GM13976 (cell line): ENCODE results near the gene PAK3.

ENCODE experiments used
- DNase-seq: peaks from one replicate; pipeline ENCODE4 v3.0.0; 2012; ENCODE audit warnings: low spot score
- in situ Hi-C: fragments of 300-500 bp; cut with MboI; formaldehyde crosslinking; loops from one replicate; pipeline ENCODE4 v1.12.0; 2022; ENCODE audit warnings: low sequenced_read_pairs, mixed read lengths, inconsistent platforms; ENCODE audit not compliant: unreplicated experiment
- TF ChIP-seq, protein P1 (sequence below): IDR thresholded peaks from 2 replicates; pipeline ENCODE4 v1.5.1; 2012; ENCODE audit warnings: borderline replicate concordance, mild to moderate bottlenecking; ENCODE audit not compliant: insufficient read depth; ENCODE audit errors: extremely low read depth, missing control alignments, control extremely low read depth

The PAK3 gene

DNA sequence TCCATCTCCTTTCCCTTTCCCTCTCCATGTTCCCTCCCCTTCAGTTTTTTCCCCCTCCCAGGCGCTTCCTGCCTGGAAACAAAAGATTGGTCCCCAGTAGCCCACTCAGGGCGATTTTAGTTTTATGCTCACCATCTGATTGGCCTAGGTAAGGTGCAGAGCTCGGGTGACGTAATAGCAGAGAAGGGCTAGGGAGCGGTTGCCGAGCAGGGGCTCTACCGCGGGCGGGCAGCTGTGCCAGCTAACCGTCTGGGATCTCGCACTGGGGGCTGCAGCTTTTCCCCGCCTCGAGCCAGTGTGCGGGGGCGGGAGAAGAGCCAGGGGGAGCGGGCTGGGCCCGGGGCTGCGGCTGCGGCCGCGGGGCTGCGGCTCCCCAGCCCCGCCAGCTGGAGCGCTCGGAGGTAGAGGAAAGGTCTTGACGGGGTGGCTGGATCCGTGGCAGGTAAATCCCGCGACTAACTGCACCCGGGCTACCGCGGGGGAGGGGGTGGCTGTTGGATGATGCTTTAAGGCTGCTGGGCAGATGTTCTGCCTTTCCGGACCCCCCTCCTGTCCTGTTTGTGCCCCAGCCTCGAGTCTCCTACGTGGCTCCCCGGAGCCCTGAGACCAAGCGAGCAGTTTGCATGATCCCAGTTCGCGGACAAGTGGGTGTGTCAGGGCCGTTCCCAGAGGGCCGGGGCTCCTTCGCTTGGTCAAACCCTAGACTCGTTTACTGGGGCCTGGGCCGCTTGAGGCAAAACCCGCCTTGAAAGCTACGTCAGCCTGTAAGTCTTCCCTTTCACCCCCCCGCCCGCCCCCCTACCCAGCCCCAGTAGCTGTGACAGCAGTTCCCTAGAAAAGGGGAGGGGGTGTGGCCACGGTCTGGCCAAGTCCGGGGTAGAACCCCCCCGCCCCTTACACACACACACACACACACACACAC lies at the start of gene PAK3:
PAK3 (plus strand) TSS at position 218 of the 922 bp plus-strand sequence. CDS start 26,913 bp downstream, outside the sequence.
- in situ Hi-C loops, result no loop called here
- TF ChIP-seq, protein P1, sequence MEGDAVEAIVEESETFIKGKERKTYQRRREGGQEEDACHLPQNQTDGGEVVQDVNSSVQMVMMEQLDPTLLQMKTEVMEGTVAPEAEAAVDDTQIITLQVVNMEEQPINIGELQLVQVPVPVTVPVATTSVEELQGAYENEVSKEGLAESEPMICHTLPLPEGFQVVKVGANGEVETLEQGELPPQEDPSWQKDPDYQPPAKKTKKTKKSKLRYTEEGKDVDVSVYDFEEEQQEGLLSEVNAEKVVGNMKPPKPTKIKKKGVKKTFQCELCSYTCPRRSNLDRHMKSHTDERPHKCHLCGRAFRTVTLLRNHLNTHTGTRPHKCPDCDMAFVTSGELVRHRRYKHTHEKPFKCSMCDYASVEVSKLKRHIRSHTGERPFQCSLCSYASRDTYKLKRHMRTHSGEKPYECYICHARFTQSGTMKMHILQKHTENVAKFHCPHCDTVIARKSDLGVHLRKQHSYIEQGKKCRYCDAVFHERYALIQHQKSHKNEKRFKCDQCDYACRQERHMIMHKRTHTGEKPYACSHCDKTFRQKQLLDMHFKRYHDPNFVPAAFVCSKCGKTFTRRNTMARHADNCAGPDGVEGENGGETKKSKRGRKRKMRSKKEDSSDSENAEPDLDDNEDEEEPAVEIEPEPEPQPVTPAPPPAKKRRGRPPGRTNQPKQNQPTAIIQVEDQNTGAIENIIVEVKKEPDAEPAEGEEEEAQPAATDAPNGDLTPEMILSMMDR, result no peak
- no peak for DNase-seq

DNA sequence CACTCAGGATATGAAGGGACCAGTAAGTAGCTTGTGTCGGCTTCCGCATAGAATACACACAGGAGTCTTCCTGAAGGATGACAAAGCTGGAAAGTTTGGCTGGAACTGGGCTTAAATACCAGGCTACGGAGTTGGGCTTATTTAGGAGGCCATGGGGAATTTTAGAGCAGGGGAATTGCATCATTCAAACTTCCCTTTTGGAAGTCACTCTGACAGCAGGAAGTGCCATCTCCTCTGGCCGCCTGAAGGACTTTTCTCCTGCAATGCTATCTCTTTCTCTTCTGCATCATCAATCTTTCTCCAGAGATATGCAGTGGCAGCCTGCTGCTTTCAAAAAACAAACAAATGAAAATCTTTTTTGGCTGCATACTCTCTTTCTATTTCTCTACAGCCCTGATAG lies 48.4 kb upstream of the PAK3 start:
- DNase-seq, result no peak
- TF ChIP-seq, protein P1, result no peak
- in situ Hi-C loops, result no loop called here

DNA sequence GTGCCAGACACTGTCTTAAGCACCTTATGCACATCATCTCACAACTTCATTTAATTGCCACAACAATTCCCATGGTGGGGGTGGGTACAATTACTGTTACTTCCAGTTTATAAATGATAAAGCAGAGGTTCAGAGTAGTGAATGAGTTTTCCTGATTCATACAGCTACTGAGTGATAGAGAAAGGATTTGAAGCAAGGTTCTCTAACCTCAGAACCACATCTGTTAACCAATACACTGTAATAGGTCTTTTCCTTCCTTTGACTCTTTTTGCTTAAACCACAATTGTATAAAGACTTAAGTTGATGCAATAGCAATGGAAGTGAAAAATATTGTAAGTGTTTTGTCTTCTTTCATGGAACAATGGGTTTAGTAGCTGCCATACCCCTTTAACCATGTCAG lies 43.5 kb upstream of the PAK3 start:
- TF ChIP-seq, protein P1, result no peak
- DNase-seq, result no peak
- in situ Hi-C loops, result no loop called here

DNA sequence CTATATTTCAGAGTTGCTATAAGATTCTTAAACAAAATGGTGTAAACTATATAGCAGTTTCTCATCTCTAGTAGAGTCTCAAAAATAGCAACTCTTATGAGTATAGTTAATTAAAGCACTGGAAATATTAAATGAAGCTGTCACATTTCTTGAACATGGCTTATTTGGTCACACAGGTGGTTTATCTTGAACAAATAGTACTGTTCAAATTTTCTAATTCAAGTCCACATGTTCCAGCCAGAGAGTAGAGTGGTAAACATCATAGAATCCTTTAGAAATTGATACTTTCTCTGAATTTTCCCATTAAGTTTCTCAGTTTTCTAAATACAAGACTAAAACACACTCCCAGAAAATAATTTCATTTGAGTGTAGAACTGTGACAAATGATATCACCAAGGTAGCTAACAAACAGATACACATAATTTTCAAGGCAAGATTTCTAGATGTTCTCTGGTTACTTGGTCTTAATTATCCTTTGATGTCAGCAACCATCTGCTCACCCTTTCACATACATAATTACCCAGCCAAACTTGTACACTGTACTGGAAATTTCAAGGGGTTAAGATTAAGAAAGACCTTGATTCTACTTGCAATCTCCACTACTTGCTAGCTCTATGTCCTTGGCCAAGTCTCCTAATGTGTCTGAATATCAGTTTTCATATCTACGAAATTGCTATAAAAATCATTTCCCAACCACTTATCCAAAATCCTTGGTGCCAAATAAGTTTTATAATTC lies 24.3 kb upstream of the PAK3 start:
- no peak for DNase-seq
- TF ChIP-seq, protein P1, result no peak
- in situ Hi-C loops, result no loop called here

DNA sequence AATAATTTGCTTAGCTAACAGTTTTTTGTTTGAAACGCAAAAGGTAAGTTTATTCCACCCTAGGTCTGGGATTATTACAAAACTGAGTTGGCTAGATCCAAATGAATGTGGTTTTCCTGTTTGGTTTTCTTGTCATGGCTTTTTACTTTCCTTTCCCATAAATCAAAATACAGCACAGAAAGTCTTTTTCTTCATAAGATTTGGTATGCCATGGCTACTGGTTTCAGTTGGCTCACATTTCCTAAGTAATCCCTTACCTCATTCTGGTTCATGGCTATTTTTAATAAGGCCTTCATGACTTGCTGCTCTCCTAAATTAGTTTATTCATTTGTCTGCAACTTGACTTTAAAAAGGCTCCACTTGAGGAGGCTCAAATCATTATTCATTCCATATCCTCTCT lies 12.9 kb upstream of the PAK3 start:
- TF ChIP-seq, protein P1, result no peak
- in situ Hi-C loops, result no loop called here

DNA sequence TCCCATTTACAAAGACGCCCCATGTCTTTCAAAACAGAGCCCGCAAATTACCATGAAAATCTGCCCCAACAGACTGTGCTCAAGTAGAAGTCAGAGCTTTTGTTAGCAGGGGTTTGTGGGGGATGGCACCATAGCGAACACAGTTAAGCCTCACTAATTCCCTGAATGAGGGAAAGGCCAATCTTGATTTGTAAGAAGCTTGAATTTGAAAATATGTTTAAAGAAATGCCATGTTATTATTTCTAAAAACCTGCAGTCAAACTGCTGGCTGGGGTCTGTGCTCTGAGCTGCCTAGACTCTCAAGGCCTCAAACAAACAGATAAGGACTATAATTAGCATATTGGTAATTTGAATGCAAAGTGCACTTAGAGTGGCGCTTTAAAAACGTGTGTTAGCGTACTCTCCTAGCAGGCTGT lies 9.4 kb upstream of the PAK3 start:
- no peak for DNase-seq
- TF ChIP-seq, protein P1, result no peak
- in situ Hi-C loops, result no loop called here

More for the DNA sequence above, 12.9 kb upstream of the PAK3 start:
- DNase-seq, result no peak
